ENCODE data around the gene ST6GALNAC2.
"Not testable (repeated sequence)": the region's sequence is repeated elsewhere in the genome, so short reads cannot be mapped to it uniquely, and the experiment has no call there.

Gene ST6GALNAC2

GRCh38 chr17:76617838-76618237 is 32.2 kb upstream of the ST6GALNAC2 start:
- H3K4me3 ChIP-seq (ENCODE audit: low read depth, low read length) = no peak overlapping the region
- no peaks in the 10 kb centered on the region for H3K27me3 ChIP-seq (ENCODE audit: control insufficient read depth, insufficient read depth, low read length)
- H3K27ac ChIP-seq = no peak overlapping the region
- no peaks in the 10 kb centered on the region for H3K36me3 ChIP-seq (ENCODE audit: control insufficient read depth, insufficient read depth, low read length)
- no peak overlapping the region for H2AFZ ChIP-seq
- no peaks in the 10 kb centered on the region for H3K4me1 ChIP-seq
- TF ChIP-seq CTCF (IDR thresholded peaks at IDR 0.05) = no peak
- H3K9me3 ChIP-seq (ENCODE audit: control insufficient read depth, low read length) = no peaks in the 10 kb centered on the region
- no peak overlapping the region for H3K9ac ChIP-seq
- no peak overlapping the region for H3K4me2 ChIP-seq (ENCODE audit: low read length)
- H3K79me2 ChIP-seq = no peaks in the 10 kb centered on the region

- Histone ChIP-seq H3K36me3 (ENCODE audit: control insufficient read depth, insufficient read depth, low read length) (no peaks in the 10 kb centered on the region), H3K9ac (no peak overlapping the region), H3K27me3 (ENCODE audit: control insufficient read depth, insufficient read depth, low read length) (no peaks in the 10 kb centered on the region), H3K27ac (no peak overlapping the region), H3K4me3 (ENCODE audit: low read depth, low read length) (no peak overlapping the region), H2AFZ (no peak overlapping the region), H3K9me3 (ENCODE audit: control insufficient read depth, low read length) (no peaks in the 10 kb centered on the region), H3K4me1 (no peaks in the 10 kb centered on the region), H3K79me2 (no peaks in the 10 kb centered on the region), H3K4me2 (ENCODE audit: low read length) (no peak overlapping the region)
- no peak for TF ChIP-seq CTCF (IDR thresholded peaks at IDR 0.05)
Measured at GRCh38 chr17:76614912-76615617, 29.4 kb upstream of the ST6GALNAC2 start.

GRCh38 chr17:76614064-76614759 is 28.6 kb upstream of the ST6GALNAC2 start:
- not testable (repeated sequence) for H3K4me2 ChIP-seq (ENCODE audit: low read length); H3K27ac ChIP-seq

GRCh38 chr17:76612977-76613851 is 27.6 kb upstream of the ST6GALNAC2 start:
- Histone ChIP-seq H3K4me1 (no peaks in the 10 kb centered on the region), H3K9ac (no peak overlapping the region), H3K79me2 (no peaks in the 10 kb centered on the region), H3K4me3 (ENCODE audit: low read depth, low read length) (no peak overlapping the region), H3K27ac (no peak overlapping the region), H3K9me3 (ENCODE audit: control insufficient read depth, low read length) (no peaks in the 10 kb centered on the region), H2AFZ (no peak overlapping the region), H3K4me2 (ENCODE audit: low read length) (no peak overlapping the region), H3K27me3 (ENCODE audit: control insufficient read depth, insufficient read depth, low read length) (no peaks in the 10 kb centered on the region), H3K36me3 (ENCODE audit: control insufficient read depth, insufficient read depth, low read length) (no peaks in the 10 kb centered on the region)
- no peak for TF ChIP-seq CTCF (IDR thresholded peaks at IDR 0.05)

More at GRCh38 chr17:76614064-76614759, 28.6 kb upstream of the ST6GALNAC2 start:
- H3K4me3 ChIP-seq (ENCODE audit: low read depth, low read length); H3K4me1 ChIP-seq; H3K36me3 ChIP-seq (ENCODE audit: control insufficient read depth, insufficient read depth, low read length); H3K9ac ChIP-seq; H3K27me3 ChIP-seq (ENCODE audit: control insufficient read depth, insufficient read depth, low read length); H3K9me3 ChIP-seq (ENCODE audit: control insufficient read depth, low read length); H3K79me2 ChIP-seq; H2AFZ ChIP-seq: not testable (repeated sequence)

- no peak for TF ChIP-seq CTCF (IDR thresholded peaks at IDR 0.05)
- Histone ChIP-seq H3K4me2 (ENCODE audit: low read length) (no peak overlapping the region), H3K27ac (no peak overlapping the region), H3K4me3 (ENCODE audit: low read depth, low read length) (no peak overlapping the region), H3K4me1 (no peaks in the 10 kb centered on the region), H3K9me3 (ENCODE audit: control insufficient read depth, low read length) (no peaks in the 10 kb centered on the region), H3K27me3 (ENCODE audit: control insufficient read depth, insufficient read depth, low read length) (no peaks in the 10 kb centered on the region), H3K79me2 (no peaks in the 10 kb centered on the region), H3K9ac (no peak overlapping the region), H2AFZ (no peak overlapping the region), H3K36me3 (ENCODE audit: control insufficient read depth, insufficient read depth, low read length) (no peaks in the 10 kb centered on the region)
Measured at GRCh38 chr17:76612465-76612864, 26.8 kb upstream of the ST6GALNAC2 start.

Measured in parathyroid adenoma (tissue), 2 donors.